NCI-H510A (cell line): ENCODE results near the gene MXD4.
A peak's percentile ranks its signal among the peaks of the same experiment; 100 is the strongest.

Source experiments
- DNase-seq: peaks from one replicate; lab custom pipeline; 2025; lab: John Stamatoyannopoulos, UW

Gene MXD4

DNA sequence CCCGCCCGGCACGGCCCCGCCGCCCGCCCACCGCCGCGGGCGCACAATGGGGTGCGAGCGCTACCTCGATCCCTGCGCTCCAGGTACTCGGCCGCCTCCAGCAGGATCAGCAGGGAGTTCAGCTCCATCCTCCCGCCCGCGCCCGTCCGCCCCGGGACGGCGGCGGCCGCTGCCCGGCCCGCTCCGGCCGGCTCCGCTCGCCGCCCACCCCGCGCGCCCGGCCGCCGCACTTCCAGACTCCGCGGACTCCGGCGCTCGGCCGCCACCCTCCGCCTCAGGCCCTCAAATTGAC, at the start of gene MXD4:
TSS of gene MXD4 (minus strand) at position 257 of the 292 bp plus-strand sequence. CDS start at position 128, 129 bp downstream.
- no peak for DNase-seq

GRCh38 chr4:2306773-2307410, 45.0 kb upstream of the MXD4 start:
- DNase-seq, result no peak

DNA sequence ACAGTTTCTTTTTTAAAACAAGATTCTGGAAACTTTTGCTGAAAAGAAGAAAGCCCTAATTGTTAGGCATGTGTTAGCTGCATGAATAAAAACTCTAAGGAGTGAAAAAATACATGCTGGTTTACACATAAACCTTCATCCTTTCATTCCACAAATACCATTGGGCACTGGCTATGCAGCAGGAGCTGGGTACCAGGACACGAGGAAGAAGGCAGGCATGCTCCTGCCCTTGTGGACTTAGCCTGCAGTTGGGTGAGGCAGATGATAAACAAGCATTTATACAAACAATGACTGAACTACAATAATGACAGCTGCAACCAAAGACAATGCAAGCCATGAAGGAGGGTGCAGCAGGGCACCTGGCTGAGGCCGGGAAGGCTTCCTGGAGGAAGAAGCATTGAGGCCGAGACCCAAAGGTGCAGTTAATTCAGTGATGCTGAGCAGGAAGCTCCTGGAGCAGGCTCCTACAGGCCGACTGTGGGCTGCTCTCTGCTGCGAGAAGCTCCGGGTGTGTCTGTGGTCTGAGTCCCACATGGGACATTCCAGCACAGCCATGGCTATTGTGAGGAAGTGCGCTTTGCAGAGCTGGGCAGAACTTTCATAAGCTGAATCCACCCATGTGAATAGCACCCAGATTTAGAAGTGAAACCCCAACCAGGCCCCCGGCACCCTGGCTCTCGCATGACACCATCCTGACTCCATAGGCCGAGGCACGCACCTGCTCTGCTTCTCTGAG, 44.0 kb upstream of the MXD4 start:
- DNase-seq, result no peak

- no peak for DNase-seq
Observed at GRCh38 chr4:2304877-2305561, 43.1 kb upstream of the MXD4 start.

DNA sequence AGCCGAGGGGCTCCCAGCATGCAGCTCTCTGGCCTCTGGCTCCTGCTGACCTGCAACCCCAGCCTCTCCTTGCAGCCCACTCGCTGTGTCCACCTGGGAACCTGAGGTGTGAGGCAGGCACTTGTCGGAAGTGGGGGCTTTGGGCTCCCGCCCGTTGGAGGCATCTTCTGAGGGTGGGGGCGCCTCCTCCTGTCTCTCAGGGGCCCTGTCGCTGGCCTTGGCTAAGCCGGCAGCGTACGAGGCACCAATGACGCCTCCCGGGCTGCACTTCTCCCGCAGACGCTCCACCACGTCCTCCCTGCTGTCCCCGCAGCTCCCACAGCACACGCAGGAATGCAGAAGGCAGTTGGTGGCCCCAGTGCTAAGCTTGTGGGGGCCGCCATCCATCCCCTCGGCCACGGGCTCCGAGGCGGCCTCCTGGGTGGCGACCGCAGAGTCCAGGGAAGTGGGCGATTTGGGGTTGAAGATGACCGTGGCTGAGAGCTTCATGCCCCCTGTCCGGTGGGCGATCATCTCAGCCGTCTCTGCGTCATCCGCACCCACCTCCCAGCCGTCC, 42.5 kb upstream of the MXD4 start:
- no peak for DNase-seq

- no peak for DNase-seq
Observed at GRCh38 chr4:2303686-2304320, 41.9 kb upstream of the MXD4 start.

- DNase-seq, result no peak
Observed at GRCh38 chr4:2303121-2303685, 41.3 kb upstream of the MXD4 start.

DNA sequence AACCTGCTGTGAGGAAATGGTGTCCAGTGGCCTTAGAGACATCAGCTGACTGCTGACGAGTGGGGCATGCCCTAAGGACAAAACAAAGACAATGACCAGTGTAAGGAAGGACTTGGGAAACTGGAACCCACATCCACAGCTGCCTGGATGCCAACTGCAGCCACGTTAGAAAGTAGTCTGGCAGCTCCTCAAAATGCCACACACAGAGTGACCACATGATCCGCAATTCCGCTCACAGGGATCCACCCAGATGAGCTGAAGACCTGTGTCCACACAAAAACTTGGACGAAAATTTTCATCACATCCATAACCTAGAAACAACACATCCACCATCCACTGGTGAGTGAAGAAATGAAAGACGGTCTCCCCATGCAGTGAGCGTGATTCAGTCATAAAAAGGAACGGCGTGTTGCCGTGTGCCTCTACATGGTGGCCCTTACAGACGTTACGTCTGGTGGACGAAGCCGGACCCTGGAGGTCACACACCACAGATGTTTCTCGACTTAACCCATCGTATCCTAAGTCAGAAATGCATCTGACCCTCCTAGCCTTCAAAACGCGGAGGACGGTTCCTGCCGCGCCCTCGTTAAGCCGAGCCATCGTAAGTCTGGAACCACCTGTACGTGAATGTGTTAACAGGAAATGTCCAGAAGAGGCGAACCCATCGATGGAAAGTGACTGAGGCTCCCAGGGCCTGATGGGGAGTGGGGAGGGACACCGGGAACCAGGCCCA, 40.6 kb upstream of the MXD4 start:
- DNase-seq, result no peak

- no peak for DNase-seq
Observed at GRCh38 chr4:2301806-2302205, 39.9 kb upstream of the MXD4 start.

- DNase-seq, result no peak
Observed at GRCh38 chr4:2301225-2301642, 39.3 kb upstream of the MXD4 start.

GRCh38 chr4:2300431-2301224, 38.7 kb upstream of the MXD4 start:
- DNase-seq, result no peak

GRCh38 chr4:2299794-2300193, 37.9 kb upstream of the MXD4 start:
- no peak for DNase-seq

- no peak for DNase-seq
Observed at GRCh38 chr4:2298532-2298991, 36.7 kb upstream of the MXD4 start.

GRCh38 chr4:2297606-2298531, 36.0 kb upstream of the MXD4 start:
- DNase-seq, result no peak

DNA sequence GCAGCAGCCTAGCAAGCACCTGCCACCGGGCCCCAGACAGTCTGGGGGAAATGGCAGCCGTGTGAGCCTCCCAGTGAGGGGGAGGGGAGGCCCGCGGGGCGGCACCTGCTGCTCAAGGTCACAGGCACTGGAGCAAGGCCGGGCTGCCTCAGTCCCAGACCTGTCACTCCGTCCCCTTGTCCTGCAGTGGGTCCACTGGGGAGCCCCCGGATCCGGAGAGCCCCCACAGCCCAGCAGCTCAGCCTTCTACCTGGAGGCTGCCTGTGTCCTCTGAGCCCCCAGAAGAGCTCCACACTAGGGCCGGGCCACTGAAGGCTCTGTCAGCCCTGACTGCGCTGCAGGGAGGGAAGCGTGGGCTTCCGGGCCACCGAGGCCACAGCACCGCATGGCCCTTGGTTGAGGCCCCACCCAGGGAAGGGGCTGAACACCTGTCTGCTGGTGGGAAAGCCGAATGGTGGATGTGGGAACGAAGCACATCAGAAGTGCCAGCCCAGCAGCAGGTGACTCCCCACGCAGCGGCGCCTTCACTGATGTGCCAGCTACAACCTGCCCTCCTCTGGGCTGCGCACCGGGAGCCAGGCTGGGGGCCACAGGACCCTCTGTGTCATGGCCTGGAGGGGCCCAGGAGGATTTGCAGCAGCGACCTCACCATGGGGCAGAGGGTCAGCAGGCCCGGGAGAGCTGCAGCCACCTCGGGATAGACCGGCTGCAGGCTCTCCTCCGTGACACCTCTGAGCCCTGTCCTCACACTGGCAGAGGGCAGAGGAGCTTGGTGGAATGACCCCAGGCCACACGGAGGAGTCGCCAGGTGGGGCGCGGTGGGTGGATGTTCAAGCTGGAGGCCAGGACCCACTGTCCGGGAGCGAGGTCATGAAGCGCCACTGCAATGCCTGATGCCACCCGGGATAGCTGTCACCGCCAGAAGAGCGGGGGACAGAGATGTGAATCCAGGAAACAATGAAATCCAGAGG, 35.0 kb upstream of the MXD4 start:
- DNase-seq, result peak; percentile 62

- no peak for DNase-seq
Observed at GRCh38 chr4:2295900-2296442, 34.1 kb upstream of the MXD4 start.

DNA sequence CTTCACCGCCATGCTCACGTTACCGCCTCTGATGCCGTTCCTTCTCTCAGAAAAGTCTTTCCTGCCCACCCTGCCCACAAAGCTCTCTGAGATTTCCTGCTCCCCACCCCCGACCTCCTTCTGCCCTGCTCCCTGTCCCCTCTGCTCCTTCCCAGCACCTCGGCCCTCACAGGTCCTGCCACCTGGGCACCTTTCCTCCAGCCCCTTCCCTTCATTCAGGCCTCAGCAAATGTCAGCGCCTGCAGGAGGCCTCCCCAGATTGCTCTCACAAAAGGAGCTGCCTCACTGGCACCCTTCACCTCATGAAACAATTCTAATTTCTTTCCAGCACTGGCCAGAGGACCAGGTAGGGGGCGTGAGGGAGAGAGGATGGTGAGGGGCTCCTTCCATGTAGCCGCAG, 33.6 kb upstream of the MXD4 start:
- no peak for DNase-seq

GRCh38 chr4:2292646-2293108, 30.8 kb upstream of the MXD4 start:
- no peak for DNase-seq
